ENCODE data around the gene DPYD.
"Not testable (repeated sequence)": the region's sequence is repeated elsewhere in the genome, so short reads cannot be mapped to it uniquely, and the experiment has no call there.

DPYD gene

DNA sequence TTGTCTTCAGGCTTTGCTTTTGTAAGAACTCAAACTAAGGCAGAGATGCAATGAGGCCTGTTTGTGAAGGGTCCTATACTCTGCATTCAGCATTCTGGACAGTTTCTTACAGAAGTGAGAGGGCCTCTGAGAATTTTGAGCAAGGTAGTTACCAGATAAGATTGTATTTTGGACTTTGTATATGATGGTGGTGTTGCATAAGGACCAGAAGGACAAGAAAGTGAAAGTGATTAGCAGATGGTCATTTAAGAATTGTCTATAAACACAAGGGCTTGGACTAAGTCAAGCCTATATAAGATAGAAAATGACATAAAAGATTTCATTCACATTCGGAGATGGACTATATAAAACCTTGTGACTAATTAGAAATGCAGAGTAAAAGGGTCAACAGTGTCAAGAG, 662.2 kb downstream of the DPYD start:
- DNase-seq: no peak

DNA sequence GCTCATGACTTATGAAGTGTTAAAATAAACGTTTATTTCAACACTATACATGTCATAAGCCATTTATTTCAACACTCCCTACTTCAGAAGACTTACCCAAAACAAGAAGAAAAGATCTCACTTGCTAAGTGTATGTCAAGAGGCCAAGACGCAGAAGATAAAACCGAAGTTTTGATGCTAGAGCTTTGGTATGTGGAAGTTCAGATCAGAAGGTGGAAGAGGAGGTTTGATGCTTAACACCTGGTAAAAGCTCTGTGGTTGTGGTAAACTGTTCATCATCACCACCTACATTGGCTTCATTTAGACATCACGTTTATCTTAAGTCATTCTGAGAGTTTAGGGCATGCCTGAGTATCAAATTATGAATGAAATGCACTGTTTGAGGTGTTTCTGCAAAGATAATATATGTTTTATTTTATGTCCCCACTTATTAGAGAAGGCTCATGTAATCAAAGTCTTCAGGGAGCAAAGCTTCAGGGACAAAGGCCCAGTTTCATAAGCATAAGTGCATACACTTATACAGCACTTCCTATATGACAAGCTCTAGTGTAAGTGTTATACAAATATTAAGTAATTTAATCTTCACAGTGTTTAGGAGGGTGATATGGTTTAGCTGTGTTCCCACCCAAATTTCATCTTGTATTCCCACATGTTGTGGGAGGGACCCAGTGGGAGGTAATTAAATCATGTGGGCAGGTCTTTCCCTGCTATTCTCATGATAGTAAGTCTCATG, 665.9 kb downstream of the DPYD start:
- DNase-seq: no peak

DNA sequence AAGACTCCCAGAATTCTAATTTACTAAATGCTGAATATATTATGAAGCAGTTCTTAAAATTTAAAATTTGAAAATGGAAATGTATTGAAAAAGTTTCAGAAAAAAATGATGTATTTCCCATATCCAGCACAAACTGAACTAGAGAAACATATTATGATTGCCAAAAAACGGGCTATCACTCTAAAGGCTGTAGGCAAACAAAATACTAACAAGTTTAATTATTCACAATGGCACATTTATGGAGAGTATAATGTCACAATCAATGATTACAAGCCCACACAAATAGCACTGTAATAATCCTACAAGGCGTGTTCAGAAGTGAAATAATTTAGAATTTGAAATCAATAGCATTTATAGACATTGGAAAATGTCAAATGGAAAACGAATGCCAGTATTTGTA, 667.9 kb downstream of the DPYD start:
- DNase-seq: no peak

DNA sequence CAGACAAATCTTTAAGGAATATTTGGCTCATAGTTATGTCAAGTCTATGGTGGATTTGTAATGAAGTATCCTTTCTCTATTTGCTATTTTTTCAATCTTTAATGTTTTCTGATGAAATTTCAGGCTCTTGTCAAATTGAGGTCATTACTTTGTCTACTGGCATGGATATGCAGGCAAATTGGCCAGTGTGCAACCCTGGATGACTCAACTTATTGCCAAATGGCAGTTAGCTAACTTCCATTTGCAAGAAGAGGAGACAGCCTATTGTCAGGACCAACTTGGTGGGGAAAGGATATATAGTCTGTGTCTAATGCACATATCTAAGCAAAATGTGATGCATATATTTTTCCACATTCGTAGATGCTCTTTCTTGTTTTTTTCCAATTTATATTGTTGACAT, 668.8 kb downstream of the DPYD start:
- DNase-seq: no peak

DNA sequence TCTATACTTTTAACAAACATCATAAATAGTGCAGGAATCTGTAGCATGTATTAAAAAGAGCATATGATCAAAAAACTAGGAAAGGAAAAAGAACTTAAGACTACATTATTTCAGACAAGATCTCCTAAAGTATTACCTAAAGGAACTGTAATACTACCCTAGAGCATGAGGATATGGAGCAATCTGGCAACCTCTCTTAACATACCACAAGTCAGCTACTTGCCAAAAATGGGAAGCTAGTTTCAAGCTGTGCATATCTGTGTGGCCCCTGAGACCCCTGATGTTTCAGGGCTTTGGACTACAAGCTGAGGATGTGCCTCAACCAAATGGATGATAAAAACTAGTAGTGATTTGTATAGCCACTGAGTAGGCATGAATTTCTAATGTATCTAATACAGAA, 673.6 kb downstream of the DPYD start:
- DNase-seq: no peak

- no peak for DNase-seq
Observed at GRCh38 chr1:97245682-97246081, 675.2 kb downstream of the DPYD start.

- no peak for DNase-seq
Observed at GRCh38 chr1:97245026-97245425, 675.8 kb downstream of the DPYD start.

DNA sequence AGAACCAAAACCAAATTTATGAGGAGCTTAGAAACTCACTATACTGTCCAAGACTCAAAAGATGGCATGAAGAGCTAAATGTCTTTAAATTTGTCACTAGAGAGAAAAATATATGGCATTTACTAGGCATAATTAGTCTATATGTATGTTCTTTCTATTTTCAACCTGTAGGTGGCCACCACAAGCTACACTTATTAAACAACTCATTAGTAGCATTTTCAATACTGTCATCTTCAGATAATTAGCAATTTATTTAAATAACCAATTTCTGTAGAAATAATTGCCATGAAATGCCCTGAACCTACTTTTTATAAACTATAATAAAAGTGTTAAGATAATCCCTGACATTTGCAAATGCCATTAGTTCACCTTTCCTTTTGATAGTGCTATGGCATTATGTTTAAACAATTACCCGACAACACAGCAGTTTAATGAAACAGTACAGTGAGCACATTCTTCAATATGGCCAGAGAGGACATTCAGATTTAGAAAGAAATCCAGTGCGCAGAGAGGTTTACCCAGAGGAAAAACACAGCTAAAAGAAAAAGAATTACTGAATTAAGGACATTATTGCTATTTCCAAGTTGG, 676.8 kb downstream of the DPYD start:
- DNase-seq: no peak

- no peak for DNase-seq
Observed at GRCh38 chr1:97238816-97239215, 682.0 kb downstream of the DPYD start.

DNA sequence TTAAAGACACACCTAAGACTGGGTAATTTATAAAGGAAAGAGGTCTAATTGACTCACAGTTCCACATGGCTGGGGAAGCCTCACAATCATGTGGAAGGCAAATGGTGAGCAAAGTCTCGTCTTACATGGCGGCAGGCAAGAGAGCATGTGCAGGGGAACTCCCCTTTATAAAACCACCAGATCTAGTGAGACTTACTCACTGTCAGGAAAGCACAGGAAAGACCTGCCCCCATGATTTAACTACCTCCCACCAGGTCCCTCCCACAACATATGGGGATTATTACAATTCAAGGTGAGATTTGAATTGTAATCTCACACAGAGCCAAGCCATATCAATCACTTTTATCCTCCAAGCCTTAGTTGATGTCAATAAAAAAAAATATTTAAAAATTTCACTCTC, 689.5 kb downstream of the DPYD start:
- DNase-seq: not testable (repeated sequence)

- no peak for DNase-seq
Observed at GRCh38 chr1:97212671-97213070, 708.2 kb downstream of the DPYD start.

- no peak for DNase-seq
Observed at GRCh38 chr1:97210307-97210706, 710.5 kb downstream of the DPYD start.

DNA sequence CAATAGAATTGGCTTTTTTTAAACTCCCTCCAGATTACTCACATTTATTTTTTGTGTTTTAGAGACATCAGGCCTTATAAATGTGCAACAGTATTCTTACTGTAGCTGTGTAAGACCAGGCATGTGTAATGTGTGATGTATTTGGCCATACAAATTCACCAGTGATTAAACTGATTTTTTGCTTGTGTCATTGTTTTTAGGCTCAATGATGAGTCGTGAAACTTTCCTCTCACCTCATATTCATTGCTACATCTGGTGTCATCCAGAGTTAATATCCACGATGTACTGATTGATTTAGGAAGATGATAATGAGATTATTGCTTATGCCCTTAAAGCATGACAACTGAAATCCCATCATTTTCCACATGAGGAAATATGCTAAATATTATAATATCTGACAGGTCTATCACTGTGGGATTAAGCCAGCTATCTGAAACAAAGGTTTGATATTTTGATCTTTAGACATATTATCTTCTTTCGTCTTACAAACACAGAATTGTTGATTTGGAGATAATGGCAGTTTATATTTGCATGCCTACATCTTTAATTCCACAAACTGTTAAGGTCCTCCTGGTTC, 711.4 kb downstream of the DPYD start:
- DNase-seq: no peak

- DNase-seq: no peak
Observed at GRCh38 chr1:97207868-97208267, 713.0 kb downstream of the DPYD start.

GRCh38 chr1:97204468-97204867, 716.4 kb downstream of the DPYD start:
- no peak for DNase-seq

GRCh38 chr1:97202481-97203380, 718.1 kb downstream of the DPYD start:
- DNase-seq: no peak

- DNase-seq: no peak
Observed at GRCh38 chr1:97201641-97202040, 719.2 kb downstream of the DPYD start.

DNA sequence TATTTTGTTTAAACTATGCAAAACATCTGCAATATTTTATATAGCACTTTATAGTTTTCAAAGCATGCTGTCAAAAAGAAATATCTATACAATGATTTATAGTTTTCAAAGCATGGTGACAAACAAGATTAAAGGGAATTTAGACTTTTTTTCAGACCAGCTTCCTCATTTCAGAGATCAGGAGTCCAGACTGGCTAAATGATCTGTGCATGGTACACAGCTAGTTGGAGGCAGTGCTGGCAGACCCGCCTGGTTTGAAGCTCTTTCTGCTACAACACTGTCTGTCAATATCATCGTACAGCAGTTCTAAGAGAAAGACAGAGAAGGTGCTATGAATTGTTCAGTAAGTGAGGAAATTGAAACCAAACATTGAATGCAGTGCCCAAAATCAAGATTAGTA, 720.2 kb downstream of the DPYD start:
- no peak for DNase-seq

GRCh38 chr1:97196825-97197516, 723.9 kb downstream of the DPYD start:
- no peak for DNase-seq

GRCh38 chr1:97192872-97193572, 727.8 kb downstream of the DPYD start:
- DNase-seq: no peak

DNA sequence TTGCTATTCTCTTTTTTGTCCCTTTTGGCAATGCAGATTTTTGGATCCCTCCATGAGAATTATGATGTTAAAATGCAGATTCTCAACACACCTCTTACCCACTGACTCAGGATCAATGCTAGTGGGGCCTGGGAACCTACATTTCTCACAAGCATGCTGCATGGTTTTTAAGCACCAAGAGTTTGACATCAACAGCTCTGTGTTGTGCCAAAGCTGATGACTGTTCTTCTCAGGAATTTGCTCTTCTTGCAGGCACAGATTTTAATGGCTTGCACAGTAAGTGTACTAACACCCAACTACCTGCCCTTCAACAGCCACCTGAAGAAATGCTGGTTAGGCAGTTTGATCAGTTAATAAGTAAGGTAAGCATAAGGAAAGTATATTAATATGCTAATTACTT, 730.5 kb downstream of the DPYD start:
- no peak for DNase-seq

- no peak for DNase-seq
Observed at GRCh38 chr1:97186381-97186780, 734.5 kb downstream of the DPYD start.

All from NCI-H2081 treated with DMSO at 0.1 percent for 48 hours (cell line).